ENCODE data around the gene C15orf62.

DNA sequence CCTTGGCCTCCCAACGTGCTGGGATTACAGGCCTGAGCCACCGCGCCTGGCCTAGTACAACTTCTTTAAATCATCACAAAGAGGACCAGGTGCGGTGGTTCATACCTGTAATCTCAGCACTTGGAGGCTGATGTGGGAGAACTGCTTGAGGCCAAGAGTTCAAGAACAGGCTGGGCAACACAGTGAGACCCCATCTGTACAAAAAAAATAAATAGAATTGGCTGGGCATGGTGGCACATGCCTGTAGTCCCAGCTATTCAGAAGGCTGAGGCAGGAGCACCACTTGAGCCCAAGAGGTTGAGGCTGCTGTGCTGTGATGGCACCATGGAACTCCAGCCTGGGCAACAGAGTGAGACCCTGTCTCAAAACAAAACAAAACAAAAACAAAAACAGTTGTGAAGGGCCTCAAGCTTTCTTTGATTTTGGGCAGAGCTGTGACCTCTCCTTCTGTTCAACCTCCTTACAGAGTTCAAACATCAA is 20.6 kb upstream of the C15orf62 start:
- TF ChIP-seq POLR2A (IDR thresholded peaks at IDR 0.05): no peak
- TF ChIP-seq CTCF (IDR thresholded peaks at IDR 0.05): no peak
- no peak for TF ChIP-seq EP300 (IDR thresholded peaks at IDR 0.05)
- TF ChIP-seq POLR2AphosphoS5 (IDR thresholded peaks at IDR 0.05): no peak
